ENCODE data around the gene SETBP1. TPM values are rescaled to one million over a fixed set of nuclear protein-coding genes. Genes with fewer than 3 reads are reported as not detected.

SETBP1 gene
- total and polyA plus RNA-seq, 2 of the 13 experiments (the other 11 are each of a cell fraction or from before 2014, with no cell fraction given): 0.18 to 0.65 TPM

GRCh38 chr18:44771956-44772917 is 91.5 kb downstream of the SETBP1 start (continued):
- TF ChIP-seq ZNF609 (CRISPR knock-in tag; IDR thresholded peaks at IDR 0.05; ENCODE audit: borderline replicate concordance) (peak; percentile 88; the same call in 1 of the 2 replicates), NFE2L1 (CRISPR knock-in tag; IDR thresholded peaks at IDR 0.05; ENCODE audit: borderline replicate concordance) (no peak), ZGPAT (CRISPR knock-in tag; IDR thresholded peaks at IDR 0.05) (peak; percentile 53; the same call in 1 of the 2 replicates), IKZF1 (IDR thresholded peaks at IDR 0.05) (no peak), NONO (IDR thresholded peaks at IDR 0.05) (no peak), NONO (CRISPR knock-in tag; conservative IDR thresholded peaks at IDR 0.05) (no peak; the same call in 1 of the 2 replicates), ZBTB21 (CRISPR knock-in tag; IDR thresholded peaks at IDR 0.05) (no peak), ETV6 (CRISPR knock-in tag; conservative IDR thresholded peaks at IDR 0.05) (no peak), JUN (CRISPR knock-in tag; IDR thresholded peaks at IDR 0.05) (no peak), ZMYM4 (CRISPR knock-in tag; IDR thresholded peaks at IDR 0.05) (no peak), ZNF501 (CRISPR knock-in tag; IDR thresholded peaks at IDR 0.05) (no peak), ZNF616 (CRISPR knock-in tag; IDR thresholded peaks at IDR 0.05; ENCODE audit: low read depth) (no peak), ZNF430 (CRISPR knock-in tag; IDR thresholded peaks at IDR 0.05) (0 out of 2 replicates have a peak, but pooled peaks have one; percentile 39), BCLAF1 (IDR thresholded peaks at IDR 0.05) (no peak), SP140L (CRISPR knock-in tag; IDR thresholded peaks at IDR 0.05; ENCODE audit: borderline replicate concordance) (no peak), MTERF4 (CRISPR knock-in tag; IDR thresholded peaks at IDR 0.05) (no peak), ARHGAP35 (CRISPR knock-in tag; IDR thresholded peaks at IDR 0.05; ENCODE audit: borderline replicate concordance) (no peak), GABPB1 (CRISPR knock-in tag; IDR thresholded peaks at IDR 0.05) (peak; percentile 16; the same call in 1 of the 2 replicates), ZBTB3 (CRISPR knock-in tag; IDR thresholded peaks at IDR 0.05; ENCODE audit: borderline replicate concordance, low read depth) (peak; percentile 90; the same call in 1 of the 2 replicates)
